ENCODE results near the gene CEP97. TPM values are rescaled to one million over a fixed set of nuclear protein-coding genes. Genes with fewer than 3 reads are reported as not detected.

The CEP97 gene
- total and polyA plus RNA-seq, 4 donors = 1.9 to 21.0 (median 6.6) TPM

DNA sequence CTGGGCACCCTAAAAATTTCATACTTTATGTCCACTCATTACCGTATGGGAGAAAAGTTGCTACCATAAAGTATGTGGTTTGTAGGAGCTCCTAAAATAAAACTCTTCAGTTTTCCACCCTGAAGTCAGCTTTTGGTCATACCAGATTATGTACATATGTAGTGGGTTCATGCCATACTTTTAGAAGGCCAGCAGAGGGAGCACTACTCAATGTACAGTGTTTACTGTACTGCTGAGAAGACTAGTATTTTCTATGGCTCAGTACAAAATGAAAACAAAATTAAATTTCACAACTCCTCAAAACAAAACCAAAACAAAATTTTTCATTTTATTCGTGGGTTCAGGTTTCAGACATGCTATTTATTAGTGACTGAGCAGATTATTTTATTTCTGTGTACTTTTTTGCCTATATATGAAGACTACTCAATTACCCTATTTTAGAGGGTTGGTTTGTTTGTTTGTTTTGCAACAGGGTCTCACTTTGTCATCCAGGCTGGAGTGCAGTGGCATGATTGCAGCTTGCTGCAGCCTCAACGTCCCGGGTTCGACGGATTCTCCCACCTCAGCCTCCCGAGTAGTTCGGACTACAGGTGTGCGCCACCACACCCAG is 78.9 kb downstream of the CEP97 start:
- TF ChIP-seq CTCF (IDR thresholded peaks at IDR 0.05; ENCODE audit: control extremely low read depth, extremely low read depth) = peak; percentile 78
- peak; percentile 87 for ATAC-seq (ENCODE audit: insufficient read depth, low FRiP score)

GRCh38 chr3:101803939-101804338 is 79.5 kb downstream of the CEP97 start:
- no peak for ATAC-seq (ENCODE audit: insufficient read depth, low FRiP score)
- Histone ChIP-seq H3K27me3 (ENCODE audit: control insufficient read depth in 3 of 3, insufficient read depth in 3 of 3, low read length in 2 of 3) (no peaks in the 10 kb centered on the region), H3K4me3 (no peak overlapping the region), H3K9ac (ENCODE audit: insufficient read depth in 1 of 2, low read length in 2 of 2) (no peak overlapping the region), H3K36me3 (ENCODE audit: control insufficient read depth in 4 of 4, insufficient read depth in 4 of 4, low read length in 4 of 4) (peaks cover 0 to 9% (median 6%) of the 10 kb centered on the region in 4 donors), H3K27ac (ENCODE audit: low read depth in 1 of 2, low read length in 1 of 2) (no peak overlapping the region), H3K9me3 (ENCODE audit: control insufficient read depth in 4 of 4, insufficient read depth in 3 of 4, low read length in 3 of 4) (no peaks in the 10 kb centered on the region), H3K4me1 (ENCODE audit: control insufficient read depth in 5 of 5, insufficient read depth in 5 of 5, low read length in 5 of 5) (no peaks in the 10 kb centered on the region)
- no peak for DNase-seq
- WGBS, 2 donors = 85 to 92% methylated on average over 3 of the region's 3 CpGs
- no peak for TF ChIP-seq CTCF (IDR thresholded peaks at IDR 0.05; ENCODE audit: control extremely low read depth, extremely low read depth)

More for the DNA sequence above, 78.9 kb downstream of the CEP97 start:
- 76 to 79% methylated on average over 9 of the region's 9 CpGs for WGBS, 2 donors
- no peaks in the 10 kb centered on the region for H3K9me3 ChIP-seq (ENCODE audit: control insufficient read depth in 4 of 4, insufficient read depth in 3 of 4, low read length in 3 of 4)
- no peaks in the 10 kb centered on the region for H3K27me3 ChIP-seq (ENCODE audit: control insufficient read depth in 3 of 3, insufficient read depth in 3 of 3, low read length in 2 of 3)
- peaks cover 0 to 13% (median 7%) of the 10 kb centered on the region in 4 donors for H3K36me3 ChIP-seq (ENCODE audit: control insufficient read depth in 4 of 4, insufficient read depth in 4 of 4, low read length in 4 of 4)
- no peak overlapping the region for H3K9ac ChIP-seq (ENCODE audit: insufficient read depth in 1 of 2, low read length in 2 of 2)
- no peak overlapping the region for H3K4me3 ChIP-seq
- DNase-seq = peak; percentile 55 to 89 (median 83)
- H3K4me1 ChIP-seq (ENCODE audit: control insufficient read depth in 5 of 5, insufficient read depth in 5 of 5, low read length in 5 of 5) = no peaks in the 10 kb centered on the region
- H3K27ac ChIP-seq (ENCODE audit: low read depth in 1 of 2, low read length in 1 of 2) = no peak overlapping the region

GRCh38 chr3:101806491-101806890 is 82.1 kb downstream of the CEP97 start:
- WGBS, 2 donors = 94 to 97% methylated on average over 1 of the region's 1 CpG
- Histone ChIP-seq H3K36me3 (ENCODE audit: control insufficient read depth in 4 of 4, insufficient read depth in 4 of 4, low read length in 4 of 4) (peaks cover 0 to 4% (median 3%) of the 10 kb centered on the region in 4 donors), H3K9ac (ENCODE audit: insufficient read depth in 1 of 2, low read length in 2 of 2) (no peak overlapping the region), H3K27me3 (ENCODE audit: control insufficient read depth in 3 of 3, insufficient read depth in 3 of 3, low read length in 2 of 3) (no peaks in the 10 kb centered on the region), H3K27ac (ENCODE audit: low read depth in 1 of 2, low read length in 1 of 2) (no peak overlapping the region), H3K4me3 (no peak overlapping the region), H3K9me3 (ENCODE audit: control insufficient read depth in 4 of 4, insufficient read depth in 3 of 4, low read length in 3 of 4) (no peaks in the 10 kb centered on the region), H3K4me1 (ENCODE audit: control insufficient read depth in 5 of 5, insufficient read depth in 5 of 5, low read length in 5 of 5) (peaks cover 0 to 7% (median 0%) of the 10 kb centered on the region in 5 donors)
- DNase-seq (no peak), ATAC-seq (ENCODE audit: insufficient read depth, low FRiP score) (no peak)
- no peak for TF ChIP-seq CTCF (IDR thresholded peaks at IDR 0.05; ENCODE audit: control extremely low read depth, extremely low read depth)

DNA sequence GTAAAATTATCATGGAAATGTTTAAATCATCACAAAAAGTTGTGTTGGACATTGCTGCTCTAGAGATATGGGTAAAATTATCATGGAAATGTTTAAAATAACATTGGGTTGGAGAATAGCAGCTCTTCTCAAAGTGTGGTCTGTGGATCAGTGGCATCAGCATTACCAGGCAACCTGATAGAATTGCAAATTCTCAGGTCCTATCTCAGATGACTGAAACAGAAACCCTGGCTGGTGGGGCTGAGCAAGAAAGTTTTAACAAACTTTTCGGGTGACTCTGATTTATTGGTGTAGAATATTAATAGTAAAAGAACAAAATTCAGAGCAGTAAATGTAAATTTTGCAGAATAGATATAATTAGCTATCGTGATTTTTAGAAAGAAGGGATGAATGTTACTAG is 83.5 kb downstream of the CEP97 start:
- Histone ChIP-seq H3K4me1 (ENCODE audit: control insufficient read depth in 5 of 5, insufficient read depth in 5 of 5, low read length in 5 of 5) (peaks cover 0 to 7% (median 0%) of the 10 kb centered on the region in 5 donors), H3K9ac (ENCODE audit: insufficient read depth in 1 of 2, low read length in 2 of 2) (no peak overlapping the region), H3K36me3 (ENCODE audit: control insufficient read depth in 4 of 4, insufficient read depth in 4 of 4, low read length in 4 of 4) (peaks cover 0 to 4% (median 0%) of the 10 kb centered on the region in 4 donors), H3K27ac (ENCODE audit: low read depth in 1 of 2, low read length in 1 of 2) (no peak overlapping the region), H3K9me3 (ENCODE audit: control insufficient read depth in 4 of 4, insufficient read depth in 3 of 4, low read length in 3 of 4) (no peaks in the 10 kb centered on the region), H3K4me3 (no peak overlapping the region), H3K27me3 (ENCODE audit: control insufficient read depth in 3 of 3, insufficient read depth in 3 of 3, low read length in 2 of 3) (no peaks in the 10 kb centered on the region)
- WGBS, 2 donors = 88 to 92% methylated on average over 2 of the region's 2 CpGs
- TF ChIP-seq CTCF (IDR thresholded peaks at IDR 0.05; ENCODE audit: control extremely low read depth, extremely low read depth) = no peak
- ATAC-seq (ENCODE audit: insufficient read depth, low FRiP score) (no peak), DNase-seq (no peak)
